Measurements from ENCODE around the gene ARHGAP15.

Gene ARHGAP15

DNA sequence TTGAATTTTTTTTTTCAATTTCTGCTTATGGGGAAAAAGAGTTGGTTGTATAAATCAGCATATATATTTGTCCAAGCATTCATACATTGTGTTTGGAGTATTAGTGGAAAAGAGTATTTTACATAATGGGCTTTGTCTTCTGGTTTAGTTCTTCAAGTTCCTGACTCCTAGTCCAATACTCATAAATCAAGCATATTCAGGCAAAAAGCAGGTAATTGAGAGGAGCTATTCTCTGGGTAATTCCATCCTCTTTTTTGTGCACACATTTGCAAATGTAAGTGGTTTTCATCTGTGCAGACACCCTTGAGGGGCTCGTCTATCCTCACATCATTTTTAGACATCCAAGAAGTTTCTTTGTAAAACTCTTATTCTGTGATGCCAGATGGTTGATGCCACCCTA lies 337.2 kb downstream of the ARHGAP15 start:
- no peak for DNase-seq

DNA sequence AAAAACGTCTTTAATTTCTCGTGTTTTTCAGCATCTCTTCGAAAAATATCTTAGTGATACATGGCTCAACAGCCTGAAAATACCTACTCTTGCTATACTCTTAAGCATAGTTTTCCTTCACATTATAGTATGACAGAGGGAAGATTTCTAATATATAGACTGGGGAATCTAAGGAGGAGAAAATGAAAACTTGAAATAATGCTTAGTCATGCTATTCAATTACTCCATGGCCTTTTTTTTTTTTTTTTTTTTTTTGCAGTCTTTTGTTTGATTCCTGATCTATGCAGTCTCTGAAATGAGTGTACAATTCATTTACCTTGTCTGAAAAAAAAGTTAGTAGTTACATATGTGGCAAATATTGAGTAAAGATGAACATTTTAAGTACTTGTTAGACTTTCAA lies 337.8 kb downstream of the ARHGAP15 start:
- no peak for DNase-seq

DNA sequence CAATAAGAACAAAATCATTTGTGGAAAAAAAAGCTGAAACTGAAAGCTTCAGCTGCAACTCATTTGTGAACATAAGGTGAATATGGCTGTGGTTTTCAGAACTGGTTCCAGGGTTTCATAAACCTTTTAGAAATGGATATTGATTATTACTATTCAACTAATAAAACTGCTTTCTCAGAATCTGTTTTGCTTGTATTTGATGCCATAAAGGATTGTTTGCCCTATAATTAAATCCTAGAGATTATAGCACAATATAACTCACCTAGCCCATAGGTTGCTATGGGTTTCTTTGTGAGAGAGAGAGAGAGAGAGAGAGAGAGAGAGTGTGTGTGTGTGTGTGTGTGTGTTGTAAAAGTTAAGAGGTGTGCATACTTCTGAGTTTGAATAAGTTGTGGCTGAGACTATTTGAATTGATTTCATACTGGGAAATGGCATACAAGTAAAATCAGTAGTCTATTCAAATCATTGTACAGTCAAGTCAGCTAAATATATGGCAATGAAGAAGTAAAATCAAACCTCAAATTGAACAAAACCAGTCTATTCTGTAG lies 339.2 kb downstream of the ARHGAP15 start:
- no peak for DNase-seq

DNA sequence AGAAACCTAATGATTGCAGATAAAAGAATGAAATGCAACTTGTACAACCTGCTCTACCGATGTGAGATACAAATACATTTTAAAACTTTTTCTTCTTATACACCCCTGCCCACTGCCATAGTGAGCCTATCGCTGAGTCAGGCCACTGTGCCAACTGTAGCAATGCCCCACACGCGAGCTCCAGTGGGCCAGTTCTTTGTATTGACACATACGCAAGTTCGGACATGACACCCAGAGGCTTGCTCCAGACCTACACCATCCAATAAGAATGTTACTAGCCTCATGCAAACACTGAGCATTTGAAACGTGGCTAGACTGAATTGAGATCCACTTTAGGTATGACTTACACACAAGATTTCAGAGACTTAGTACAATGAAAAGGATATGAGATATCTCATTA lies 340.1 kb downstream of the ARHGAP15 start:
- DNase-seq = no peak

DNA sequence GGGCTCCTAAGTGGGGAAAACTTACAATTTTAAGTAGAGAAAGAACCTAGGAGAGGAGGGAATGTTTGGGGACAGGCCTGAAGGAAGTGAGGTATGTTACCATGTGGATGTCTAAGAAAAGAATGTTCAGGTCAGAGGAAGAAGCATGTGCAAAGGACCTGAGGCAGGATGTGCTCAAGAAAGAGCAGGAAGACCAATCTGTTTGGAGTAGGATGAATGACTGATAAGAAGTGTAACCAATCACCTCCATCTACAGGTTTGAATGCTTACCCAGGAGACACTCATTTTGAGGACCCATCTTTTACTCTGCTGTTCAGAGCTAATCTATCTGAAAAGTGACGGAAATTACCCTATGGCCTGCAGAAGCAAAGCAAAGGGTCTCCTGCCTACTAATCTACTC lies 342.3 kb downstream of the ARHGAP15 start:
- DNase-seq = no peak

DNA sequence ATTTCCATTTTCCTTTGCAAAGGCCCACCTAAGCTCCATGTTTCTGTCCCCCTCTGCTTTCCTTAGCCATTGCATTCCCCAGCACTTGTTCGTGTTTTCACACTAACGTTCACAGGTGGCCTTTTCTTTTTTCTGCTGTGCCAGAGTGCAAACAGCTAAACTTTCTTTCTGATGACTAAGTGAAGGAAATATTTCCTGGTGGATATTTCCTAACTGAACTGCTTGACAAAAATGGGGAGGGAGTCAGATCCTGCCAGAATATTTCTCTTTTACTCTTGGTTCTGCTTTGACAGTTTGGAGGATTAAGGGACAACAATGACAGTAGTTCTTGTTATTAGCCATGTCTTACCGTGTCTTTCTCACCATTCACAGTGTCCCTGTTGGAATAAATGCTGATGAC lies 344.0 kb downstream of the ARHGAP15 start:
- DNase-seq = no peak

GRCh38 chr2:143473820-143474219 lies 344.6 kb downstream of the ARHGAP15 start:
- no peak for DNase-seq

GRCh38 chr2:143474586-143474985 lies 345.4 kb downstream of the ARHGAP15 start:
- DNase-seq = no peak

DNA sequence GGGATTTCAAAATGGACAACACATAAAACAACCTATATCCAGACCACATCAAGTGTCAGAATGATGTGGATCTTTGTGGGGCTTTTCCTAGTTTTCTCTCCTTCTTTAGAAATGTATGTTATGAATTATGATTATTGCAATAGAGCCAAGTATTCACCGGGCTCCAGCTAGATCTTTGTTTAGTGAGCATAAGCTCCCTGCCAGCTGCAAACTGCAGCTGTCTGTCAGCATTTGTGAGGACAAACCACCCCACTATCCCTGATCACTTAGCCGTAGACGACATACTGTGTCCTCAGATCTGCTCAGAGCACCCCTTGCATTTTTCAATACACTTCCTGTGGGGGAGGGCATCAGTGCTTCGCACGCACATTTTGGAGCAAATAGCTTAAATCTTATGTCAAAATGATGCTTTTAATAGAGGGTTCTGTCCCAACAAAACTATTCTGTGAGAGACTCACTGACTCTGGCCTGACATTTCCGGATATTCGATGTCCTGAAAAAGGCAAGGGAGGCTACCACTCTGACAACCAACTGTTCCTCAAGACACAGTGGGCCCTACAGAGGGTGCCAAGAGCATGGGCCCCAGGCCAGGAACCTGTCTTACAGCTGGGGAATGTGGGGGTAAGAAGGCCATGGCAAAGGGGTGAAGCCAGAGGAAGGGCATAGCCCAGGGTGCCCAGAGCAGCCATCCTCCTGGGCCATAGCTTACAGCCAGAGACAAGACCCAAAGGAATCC lies 346.0 kb downstream of the ARHGAP15 start:
- no peak for DNase-seq

- no peak for DNase-seq
Measured at GRCh38 chr2:143476336-143477087, 347.3 kb downstream of the ARHGAP15 start.

GRCh38 chr2:143477714-143478443 lies 348.7 kb downstream of the ARHGAP15 start:
- DNase-seq = no peak

- no peak for DNase-seq
Measured at GRCh38 chr2:143480086-143480485, 350.9 kb downstream of the ARHGAP15 start.

- DNase-seq = no peak
Measured at GRCh38 chr2:143480601-143481236, 351.5 kb downstream of the ARHGAP15 start.

DNA sequence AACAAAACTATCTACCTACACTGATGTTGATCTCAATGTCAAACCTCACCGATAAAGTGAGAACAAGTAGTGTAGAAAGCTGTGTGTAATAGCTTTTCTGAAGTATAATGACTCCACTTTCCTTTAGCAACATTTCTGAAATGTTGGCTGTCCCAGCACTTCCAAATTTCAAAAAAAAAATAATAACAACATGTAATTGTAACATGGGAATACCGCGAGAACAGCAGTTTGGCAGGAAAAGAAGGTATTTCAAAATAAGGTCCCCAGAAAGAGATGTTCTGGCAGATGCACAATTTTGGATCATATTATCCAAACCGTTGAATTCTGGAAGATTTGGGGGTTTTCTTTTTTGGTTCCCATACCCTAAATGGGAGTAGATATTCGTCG lies 352.0 kb downstream of the ARHGAP15 start:
- DNase-seq = no peak

- no peak for DNase-seq
Measured at GRCh38 chr2:143481733-143482132, 352.5 kb downstream of the ARHGAP15 start.

DNA sequence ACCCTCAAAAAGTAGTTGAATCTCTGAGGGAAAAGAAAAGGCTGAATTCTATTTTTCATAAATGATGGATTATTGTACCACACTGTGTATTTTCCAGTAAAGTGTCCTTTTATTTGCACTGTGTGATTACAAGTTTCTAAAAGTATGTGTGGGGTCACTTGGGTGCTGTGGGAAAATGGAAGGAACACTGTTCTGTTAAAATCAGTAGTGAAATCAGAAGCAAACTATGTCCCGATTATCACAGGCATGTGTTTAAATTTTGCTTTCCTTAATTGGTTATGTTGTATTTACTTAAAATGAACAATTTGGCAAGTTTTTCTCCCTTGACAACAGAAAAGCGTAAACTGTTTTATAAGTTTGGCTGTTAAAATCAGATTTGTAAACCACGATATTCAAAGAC lies 353.1 kb downstream of the ARHGAP15 start:
- no peak for DNase-seq

DNA sequence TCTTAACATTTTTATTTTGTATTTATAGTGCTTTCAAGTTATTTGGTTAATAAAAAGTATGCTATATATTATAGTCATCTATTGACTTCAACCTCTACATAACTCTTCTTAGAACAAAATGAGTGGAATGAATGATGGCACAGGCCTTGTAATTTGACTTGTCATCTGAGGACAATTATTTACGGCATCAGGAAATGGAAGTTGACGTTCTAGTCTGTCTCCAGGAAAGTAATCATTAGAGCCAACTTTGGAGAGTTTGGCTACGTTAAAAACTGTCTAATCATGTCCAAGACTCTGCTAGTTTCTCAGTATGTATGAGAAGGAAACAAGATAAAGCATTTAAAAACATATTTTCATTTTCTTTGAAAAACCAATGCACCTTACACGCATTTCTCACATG lies 353.6 kb downstream of the ARHGAP15 start:
- DNase-seq = no peak

GRCh38 chr2:143486976-143487375 lies 357.8 kb downstream of the ARHGAP15 start:
- DNase-seq = no peak

- no peak for DNase-seq
Measured at GRCh38 chr2:143489145-143489544, 359.9 kb downstream of the ARHGAP15 start.

- no peak for DNase-seq
Measured at GRCh38 chr2:143491131-143491530, 361.9 kb downstream of the ARHGAP15 start.

DNA sequence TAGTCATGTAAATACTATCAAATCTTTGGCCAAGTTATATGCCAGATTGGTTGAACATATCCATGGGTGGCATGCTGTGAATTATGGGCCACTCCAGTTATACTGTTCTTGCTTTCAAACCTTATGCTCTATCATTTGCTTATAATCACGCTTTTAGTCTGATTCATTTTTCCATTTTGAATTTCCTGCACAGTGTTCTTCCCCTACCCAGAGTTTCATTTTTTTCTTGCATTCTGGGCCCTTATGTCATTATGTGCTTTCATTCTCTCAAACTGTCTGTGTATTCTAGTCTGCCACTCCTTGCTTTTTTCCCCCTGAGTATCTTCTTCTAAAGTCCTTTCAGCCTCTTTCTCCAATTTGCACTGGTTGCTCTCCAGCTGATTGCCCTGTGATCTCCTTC lies 364.1 kb downstream of the ARHGAP15 start:
- no peak for DNase-seq

DNA sequence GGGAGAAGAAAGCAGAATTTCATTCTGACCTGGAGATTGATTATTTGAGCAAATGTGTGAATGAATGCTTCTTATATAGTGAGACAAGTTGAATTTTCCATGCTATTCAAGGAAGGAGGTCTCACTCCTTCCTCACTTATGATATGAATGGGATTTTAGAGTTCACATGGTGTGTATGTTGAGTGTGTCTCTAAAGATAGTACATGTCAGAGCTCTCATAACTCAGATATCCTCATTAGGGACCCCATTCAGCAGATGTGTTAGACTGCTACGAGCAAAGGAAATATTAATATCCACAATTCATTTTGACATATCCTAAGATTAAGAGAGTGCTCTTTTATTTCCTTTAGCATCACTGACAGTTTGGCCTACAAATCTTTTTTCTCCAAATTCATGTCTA lies 368.5 kb downstream of the ARHGAP15 start:
- DNase-seq = no peak

GRCh38 chr2:143498496-143498895 lies 369.3 kb downstream of the ARHGAP15 start:
- DNase-seq = no peak

All from NCI-H69 (cell line).